ENCODE data around the gene TNPO3. TPM values are rescaled to one million over a fixed set of nuclear protein-coding genes. Genes with fewer than 3 reads are reported as not detected.

The TNPO3 gene
- total RNA-seq, 1 experiment from 2014 or later = 59.2 TPM

DNA sequence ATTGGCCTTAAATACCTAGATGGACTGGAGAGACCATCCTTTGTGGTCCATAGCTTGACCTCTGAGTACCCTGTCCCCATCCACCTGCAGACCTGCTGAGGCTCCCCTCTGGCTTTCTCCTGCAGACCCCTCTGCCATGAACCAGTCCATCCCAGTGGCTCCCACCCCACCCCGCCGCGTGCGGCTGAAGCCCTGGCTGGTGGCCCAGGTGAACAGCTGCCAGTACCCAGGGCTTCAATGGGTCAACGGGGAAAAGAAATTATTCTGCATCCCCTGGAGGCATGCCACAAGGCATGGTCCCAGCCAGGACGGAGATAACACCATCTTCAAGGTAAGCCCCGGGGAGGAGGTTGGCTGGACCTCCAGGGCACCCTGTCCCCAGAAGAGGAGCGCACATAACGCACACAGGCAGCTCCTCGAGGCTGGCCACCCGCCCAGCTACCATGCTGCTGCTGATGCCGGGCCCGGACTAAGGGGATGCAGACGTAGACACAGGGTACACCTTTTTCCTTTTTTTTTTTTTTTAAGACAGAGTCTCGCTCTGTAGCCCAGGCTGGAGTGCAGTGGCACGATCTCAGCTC is 112.9 kb downstream of the TNPO3 start:
- Histone ChIP-seq H3K79me2 (ENCODE audit: low read depth) (no peaks in the 10 kb centered on the region), H3F3A (ENCODE audit: insufficient read depth, low read depth) (0 out of 2 replicates have a peak, but pooled peaks cover 5% of the 10 kb centered on the region), H3K4me2 (no peak overlapping the region), H3K27ac (no peak overlapping the region), H4K20me1 (ENCODE audit: insufficient read depth) (no peaks in the 10 kb centered on the region), H3K9me2 (ENCODE audit: insufficient read depth) (no peaks in the 10 kb centered on the region), H3K9me3 (ENCODE audit: insufficient read depth, low read depth) (no peaks in the 10 kb centered on the region), H3K4me1 (replicated peaks; ENCODE audit: insufficient read depth) (no peaks in the 10 kb centered on the region), H3K36me3 (ENCODE audit: low read depth) (no peaks in the 10 kb centered on the region), H3K4me3 (no peak overlapping the region), H2AFZ (no peak overlapping the region), H3K27me3 (ENCODE audit: insufficient read depth, low read depth) (peaks cover 9% of the 10 kb centered on the region)
- intact Hi-C loops (cut with micrococcal nuclease; ENCODE audit: unreplicated experiment) = no loop called here
- TF ChIP-seq EZH2 (IDR thresholded peaks at IDR 0.05; ENCODE audit: low read depth) (no peak), CTCF (conservative IDR thresholded peaks at IDR 0.05) (no peak)
- DNase-seq = no peak
- CTCF ChIA-PET = no interaction called here
- no TSS peak for BruUV-seq (replicated peaks)
- POLR2A ChIA-PET (ENCODE audit: unreplicated experiment) = no interaction called here

DNA sequence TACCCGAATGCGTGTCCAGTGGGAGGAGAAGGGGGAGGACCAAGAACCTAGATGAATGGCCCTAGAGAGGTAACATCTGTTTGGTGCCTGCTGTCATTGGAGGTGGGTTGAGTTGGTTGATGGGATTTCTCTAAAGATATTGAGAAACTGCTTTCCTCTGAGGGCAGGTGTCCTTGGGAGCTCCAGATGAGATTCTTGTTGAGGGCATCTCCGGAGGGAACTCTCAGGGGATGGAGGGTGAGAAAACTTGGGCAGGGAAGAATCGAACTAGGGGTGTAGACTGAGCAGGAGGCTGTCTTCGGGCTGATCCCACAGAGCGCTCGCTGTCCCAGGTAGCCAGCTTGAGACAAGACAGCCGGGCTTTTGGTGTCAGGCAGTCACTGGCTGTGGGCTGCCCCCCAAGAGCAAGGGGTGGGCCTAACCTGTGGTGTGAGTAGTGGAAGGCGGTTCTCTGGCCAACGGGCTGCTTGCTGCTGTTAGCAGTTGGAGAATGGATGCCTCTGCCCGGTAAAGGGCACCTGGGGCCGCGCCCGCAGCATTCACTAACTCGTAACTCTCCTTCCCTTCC is 113.5 kb downstream of the TNPO3 start:
- Histone ChIP-seq H3K9me3 (ENCODE audit: insufficient read depth, low read depth) (no peaks in the 10 kb centered on the region), H3K4me1 (replicated peaks; ENCODE audit: insufficient read depth) (no peaks in the 10 kb centered on the region), H3K36me3 (ENCODE audit: low read depth) (no peaks in the 10 kb centered on the region), H3F3A (ENCODE audit: insufficient read depth, low read depth) (0 out of 2 replicates have a peak, but pooled peaks cover 5% of the 10 kb centered on the region), H3K4me3 (no peak overlapping the region), H3K9me2 (ENCODE audit: insufficient read depth) (no peaks in the 10 kb centered on the region), H3K27me3 (ENCODE audit: insufficient read depth, low read depth) (peaks cover 13% of the 10 kb centered on the region), H2AFZ (no peak overlapping the region), H4K20me1 (ENCODE audit: insufficient read depth) (no peaks in the 10 kb centered on the region), H3K27ac (no peak overlapping the region), H3K4me2 (no peak overlapping the region), H3K79me2 (ENCODE audit: low read depth) (no peaks in the 10 kb centered on the region)
- DNase-seq = no peak
- intact Hi-C loops (cut with micrococcal nuclease; ENCODE audit: unreplicated experiment) = no loop called here
- ChIA-PET CTCF (no interaction called here), POLR2A (ENCODE audit: unreplicated experiment) (no interaction called here)
- BruUV-seq (replicated peaks) = no TSS peak
- TF ChIP-seq EZH2 (IDR thresholded peaks at IDR 0.05; ENCODE audit: low read depth) (no peak), CTCF (conservative IDR thresholded peaks at IDR 0.05) (no peak)

GRCh38 chr7:128940494-128941322 is 114.2 kb downstream of the TNPO3 start:
- H3K79me2 ChIP-seq (ENCODE audit: low read depth) = no peaks in the 10 kb centered on the region
- H3K4me2 ChIP-seq = no peak overlapping the region
- H2AFZ ChIP-seq = no peak overlapping the region
- ChIA-PET CTCF (no interaction called here), POLR2A (ENCODE audit: unreplicated experiment) (no interaction called here)
- no peaks in the 10 kb centered on the region for H4K20me1 ChIP-seq (ENCODE audit: insufficient read depth)
- no peaks in the 10 kb centered on the region for H3K36me3 ChIP-seq (ENCODE audit: low read depth)
- H3K4me3 ChIP-seq = no peak overlapping the region
- H3F3A ChIP-seq (ENCODE audit: insufficient read depth, low read depth) = 0 out of 2 replicates have a peak, but pooled peaks cover 5% of the 10 kb centered on the region
- intact Hi-C loops (cut with micrococcal nuclease; ENCODE audit: unreplicated experiment) = no loop called here
- H3K9me2 ChIP-seq (ENCODE audit: insufficient read depth) = no peaks in the 10 kb centered on the region
- no TSS peak for BruUV-seq (replicated peaks)
- DNase-seq = no peak
- no peak for TF ChIP-seq EZH2 (IDR thresholded peaks at IDR 0.05; ENCODE audit: low read depth)
- no peak for TF ChIP-seq CTCF (conservative IDR thresholded peaks at IDR 0.05)
- H3K27me3 ChIP-seq (ENCODE audit: insufficient read depth, low read depth) = peaks cover 13% of the 10 kb centered on the region
- no peaks in the 10 kb centered on the region for H3K4me1 ChIP-seq (replicated peaks; ENCODE audit: insufficient read depth)
- no peak overlapping the region for H3K27ac ChIP-seq
- no peaks in the 10 kb centered on the region for H3K9me3 ChIP-seq (ENCODE audit: insufficient read depth, low read depth)
